Lung microvascular endothelial cell (primary cell): ENCODE measurements around the gene HLTF. TPM values are rescaled to one million over a fixed set of nuclear protein-coding genes. Genes with fewer than 3 reads are reported as not detected.
"Not testable (repeated sequence)": the region's sequence is repeated elsewhere in the genome, so short reads cannot be mapped to it uniquely, and the experiment has no call there.

Experiments
- DNase-seq, 2 donors: peaks; one replicate each; pipeline versions ENCODE4 v3.0.0 to v3.0.0-alpha.2; 2010; ENCODE audit warnings: low read depth in 2 of 2
- total RNA-seq: library from RNA; depleted of rRNA; stranded (reverse); fragments of >200 nt; gene quantifications from 2 replicates; pipeline ENCODE4 v1.2.1, GENCODE V29; 2014

HLTF gene, protein sequence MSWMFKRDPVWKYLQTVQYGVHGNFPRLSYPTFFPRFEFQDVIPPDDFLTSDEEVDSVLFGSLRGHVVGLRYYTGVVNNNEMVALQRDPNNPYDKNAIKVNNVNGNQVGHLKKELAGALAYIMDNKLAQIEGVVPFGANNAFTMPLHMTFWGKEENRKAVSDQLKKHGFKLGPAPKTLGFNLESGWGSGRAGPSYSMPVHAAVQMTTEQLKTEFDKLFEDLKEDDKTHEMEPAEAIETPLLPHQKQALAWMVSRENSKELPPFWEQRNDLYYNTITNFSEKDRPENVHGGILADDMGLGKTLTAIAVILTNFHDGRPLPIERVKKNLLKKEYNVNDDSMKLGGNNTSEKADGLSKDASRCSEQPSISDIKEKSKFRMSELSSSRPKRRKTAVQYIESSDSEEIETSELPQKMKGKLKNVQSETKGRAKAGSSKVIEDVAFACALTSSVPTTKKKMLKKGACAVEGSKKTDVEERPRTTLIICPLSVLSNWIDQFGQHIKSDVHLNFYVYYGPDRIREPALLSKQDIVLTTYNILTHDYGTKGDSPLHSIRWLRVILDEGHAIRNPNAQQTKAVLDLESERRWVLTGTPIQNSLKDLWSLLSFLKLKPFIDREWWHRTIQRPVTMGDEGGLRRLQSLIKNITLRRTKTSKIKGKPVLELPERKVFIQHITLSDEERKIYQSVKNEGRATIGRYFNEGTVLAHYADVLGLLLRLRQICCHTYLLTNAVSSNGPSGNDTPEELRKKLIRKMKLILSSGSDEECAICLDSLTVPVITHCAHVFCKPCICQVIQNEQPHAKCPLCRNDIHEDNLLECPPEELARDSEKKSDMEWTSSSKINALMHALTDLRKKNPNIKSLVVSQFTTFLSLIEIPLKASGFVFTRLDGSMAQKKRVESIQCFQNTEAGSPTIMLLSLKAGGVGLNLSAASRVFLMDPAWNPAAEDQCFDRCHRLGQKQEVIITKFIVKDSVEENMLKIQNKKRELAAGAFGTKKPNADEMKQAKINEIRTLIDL
- total RNA-seq = 12.6 and 16.5 TPM in 2 replicates

DNA sequence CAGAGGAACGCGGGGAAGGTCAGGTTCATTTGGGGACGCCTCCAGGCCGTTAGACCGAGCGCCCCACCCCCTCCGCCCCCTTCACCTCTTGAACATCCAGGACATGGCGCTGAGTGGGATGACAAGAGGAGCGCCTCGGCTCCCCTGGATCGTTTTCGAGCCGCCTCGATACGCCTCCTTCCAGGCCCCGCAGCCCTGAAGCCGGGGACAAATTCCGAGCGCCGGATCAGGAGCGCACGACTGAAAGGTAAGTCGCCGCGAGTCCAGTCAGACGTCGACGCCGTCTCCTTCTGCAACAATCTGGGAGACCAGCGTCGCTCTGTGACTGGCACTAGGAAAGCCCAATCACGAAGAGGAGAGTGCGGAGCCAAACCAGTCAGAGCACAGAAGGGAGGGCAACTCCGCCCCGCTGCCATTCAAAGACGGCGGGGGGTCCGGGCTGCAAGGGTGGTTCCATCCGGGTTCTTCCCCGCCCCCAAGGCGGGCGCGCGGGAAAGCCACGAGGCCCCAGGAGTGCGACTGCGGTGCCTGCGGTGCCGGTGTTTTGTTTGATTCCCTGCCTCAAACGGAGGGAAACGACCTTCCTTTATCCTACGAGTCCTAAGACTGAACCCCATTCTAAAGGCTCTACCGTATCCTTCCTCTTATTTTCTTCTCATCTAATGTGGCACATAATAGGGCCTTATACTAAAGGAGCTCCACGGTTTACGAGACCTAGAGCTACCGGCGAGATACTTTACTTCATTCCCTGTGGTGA, at the start of gene HLTF:
HLTF (minus strand) TSS at position 302 of the 757 bp plus-strand sequence; CDS start at position 105, 197 bp downstream.
- DNase-seq = peak; percentile 97 to 98

DNA sequence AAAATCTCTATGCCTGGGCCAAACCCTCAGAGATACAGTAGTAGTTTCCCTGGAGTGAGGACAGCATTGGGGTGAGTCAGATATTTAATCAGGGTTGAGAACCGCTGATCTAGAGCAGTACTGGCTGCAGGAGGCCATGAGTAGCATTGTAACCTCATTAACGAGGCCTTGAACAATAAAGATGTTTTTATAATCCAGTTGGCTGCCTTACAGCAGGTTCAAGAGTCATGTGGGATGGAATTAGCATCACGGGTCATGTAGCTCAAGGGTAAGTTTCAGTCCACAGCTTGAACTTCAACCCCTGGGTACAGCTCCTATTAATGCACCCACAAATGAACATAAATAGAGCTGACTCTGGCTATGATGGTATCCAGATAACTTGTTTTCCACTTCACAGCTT, 48.2 kb upstream of the HLTF start:
- DNase-seq = no peak

GRCh38 chr3:149131589-149131988, 45.3 kb upstream of the HLTF start:
- DNase-seq = peak in 1 of 2 donors; percentile 3

DNA sequence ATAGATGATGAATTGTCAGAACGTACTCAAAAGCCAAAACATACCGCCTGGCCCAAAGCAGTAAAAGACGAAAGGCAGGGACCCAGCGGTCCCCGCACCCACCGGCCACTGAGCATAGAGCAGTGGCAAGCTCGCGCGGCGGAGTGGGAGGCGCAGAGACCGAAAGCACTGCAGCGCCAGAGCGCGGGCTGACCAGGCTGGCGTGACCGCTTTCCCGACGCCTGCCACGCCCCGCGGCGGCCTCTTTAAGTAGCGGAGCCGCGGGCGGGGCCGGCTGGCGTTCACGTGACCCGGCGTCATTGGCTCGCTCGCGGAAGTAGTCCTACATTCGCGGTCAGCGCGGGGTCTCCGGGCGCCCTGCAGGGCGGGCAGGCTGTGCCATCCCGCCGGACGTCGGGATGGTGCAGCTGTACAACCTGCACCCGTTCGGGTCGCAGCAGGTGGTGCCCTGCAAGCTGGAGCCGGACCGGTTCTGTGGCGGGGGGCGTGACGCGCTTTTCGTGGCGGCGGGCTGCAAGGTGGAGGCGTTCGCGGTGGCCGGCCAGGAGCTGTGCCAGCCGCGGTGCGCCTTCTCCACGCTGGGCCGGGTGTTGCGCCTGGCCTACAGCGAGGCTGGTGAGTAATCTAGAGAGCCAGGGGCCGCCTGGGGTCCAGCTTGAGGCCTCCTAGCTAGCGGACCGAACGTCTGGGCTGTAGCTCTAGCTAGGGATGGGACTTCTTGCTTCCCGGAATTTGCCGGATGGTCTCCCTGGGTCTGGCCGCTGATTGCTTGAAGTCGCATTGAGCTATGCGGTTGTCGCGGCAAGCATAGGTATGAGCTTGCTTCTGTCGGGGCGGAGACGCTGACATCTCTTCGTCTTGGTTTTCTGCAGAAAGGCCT, 43.2 kb upstream of the HLTF start, which contains the start of gene HPS3:
HPS3 (plus strand) TSS at position 313 of the 880 bp plus-strand sequence; CDS start at position 399, 86 bp downstream.
- peak; percentile 92 to 93 for DNase-seq

GRCh38 chr3:149128821-149129220, 42.5 kb upstream of the HLTF start:
- peak; percentile 6 to 14 for DNase-seq

GRCh38 chr3:149122721-149123578, 36.6 kb upstream of the HLTF start:
- peak in 1 of 2 donors; percentile 23 for DNase-seq

DNA sequence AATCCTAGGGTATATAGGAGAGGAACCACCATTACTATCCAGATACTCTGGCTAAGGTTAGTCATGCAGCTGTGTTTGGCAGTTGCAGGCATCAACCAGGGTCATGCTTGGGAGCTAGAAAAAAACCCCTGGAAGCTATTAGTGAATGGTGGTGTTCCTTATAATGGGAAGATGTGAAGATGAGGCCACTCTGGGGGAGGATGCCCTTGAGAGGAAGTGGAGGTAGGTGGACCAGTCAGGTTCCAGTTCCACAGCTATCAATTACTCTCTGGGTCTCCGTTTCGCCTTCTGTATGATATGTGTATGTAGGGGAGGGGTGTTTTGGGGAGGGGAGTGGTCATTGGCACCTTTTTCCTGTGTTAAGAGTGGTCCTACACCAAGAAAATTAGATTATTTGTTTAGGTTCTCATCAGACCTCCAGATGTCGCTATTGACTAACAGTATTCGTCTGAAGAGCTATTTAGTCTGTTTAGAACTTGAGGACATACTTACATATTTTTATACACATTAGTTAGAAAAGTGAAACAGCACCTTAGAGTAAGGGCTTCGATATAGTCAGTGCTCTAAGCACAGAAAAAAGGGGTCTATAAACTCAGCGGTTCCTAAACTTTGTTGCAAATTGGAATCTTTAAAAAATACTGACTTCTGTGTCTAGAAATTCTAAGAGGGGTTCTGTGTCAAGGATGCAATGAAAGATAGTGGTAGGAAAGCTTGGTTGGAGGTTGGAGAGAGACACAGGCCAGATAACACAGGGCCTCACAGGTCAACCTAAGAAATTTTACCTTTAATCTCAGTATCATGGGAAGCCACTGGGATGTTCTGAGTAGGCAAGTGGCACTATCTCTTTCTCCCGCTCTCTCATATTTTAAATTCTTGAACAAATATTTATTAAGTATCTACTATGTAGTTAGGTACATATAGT, 34.0 kb upstream of the HLTF start:
- DNase-seq = peak; percentile 80 to 83

- no peak for DNase-seq
Observed at GRCh38 chr3:149119466-149119865, 33.1 kb upstream of the HLTF start.

GRCh38 chr3:149118724-149119123, 32.4 kb upstream of the HLTF start:
- no peak for DNase-seq

GRCh38 chr3:149115114-149115513, 28.8 kb upstream of the HLTF start:
- no peak for DNase-seq

- no peak for DNase-seq
Observed at GRCh38 chr3:149114458-149114857, 28.1 kb upstream of the HLTF start.

DNA sequence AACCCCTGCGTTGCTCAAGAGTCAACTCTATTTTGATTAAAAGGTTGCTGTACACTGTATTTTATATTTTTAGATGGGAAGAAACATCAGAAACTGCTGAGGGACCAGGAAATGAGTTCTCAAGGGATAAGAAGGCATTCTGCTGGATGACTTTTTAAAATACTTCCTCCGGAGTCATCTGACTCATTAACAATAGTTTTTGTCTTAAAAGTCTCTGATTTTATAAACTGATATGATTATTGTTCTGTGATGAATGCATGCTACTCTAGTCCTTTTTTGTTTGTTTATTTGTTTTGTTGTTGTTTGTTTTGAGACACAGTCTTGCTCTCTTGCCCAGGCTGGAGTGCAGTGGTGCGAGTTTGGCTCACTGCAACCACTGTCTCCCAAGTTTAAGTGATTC, 18.2 kb upstream of the HLTF start:
- peak in 1 of 2 donors; percentile 36 for DNase-seq

- DNase-seq = no peak
Observed at GRCh38 chr3:149101641-149102040, 15.3 kb upstream of the HLTF start.

GRCh38 chr3:149101154-149101553, 14.8 kb upstream of the HLTF start:
- no peak for DNase-seq

DNA sequence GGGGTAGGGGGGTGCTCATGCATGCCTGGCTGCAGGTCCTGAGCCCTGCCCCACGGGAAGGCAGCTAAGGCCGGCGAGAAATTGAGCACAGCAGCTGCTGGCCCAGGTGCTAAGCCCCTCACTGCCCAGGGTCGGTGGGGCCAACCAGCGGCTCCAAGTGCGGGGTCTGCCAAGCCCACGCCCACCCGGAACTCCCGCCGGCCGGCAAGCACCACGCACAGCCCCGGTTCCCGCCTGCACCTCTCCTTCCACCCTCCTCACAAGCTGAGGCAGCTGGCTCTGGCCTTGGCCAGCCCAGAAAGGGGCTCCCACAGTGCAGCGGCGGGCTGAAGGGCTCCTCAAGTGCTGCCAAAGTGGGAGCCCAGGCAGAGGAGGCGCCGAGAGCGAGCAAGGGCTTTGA, 11.7 kb upstream of the HLTF start:
- not testable (repeated sequence) for DNase-seq

DNA sequence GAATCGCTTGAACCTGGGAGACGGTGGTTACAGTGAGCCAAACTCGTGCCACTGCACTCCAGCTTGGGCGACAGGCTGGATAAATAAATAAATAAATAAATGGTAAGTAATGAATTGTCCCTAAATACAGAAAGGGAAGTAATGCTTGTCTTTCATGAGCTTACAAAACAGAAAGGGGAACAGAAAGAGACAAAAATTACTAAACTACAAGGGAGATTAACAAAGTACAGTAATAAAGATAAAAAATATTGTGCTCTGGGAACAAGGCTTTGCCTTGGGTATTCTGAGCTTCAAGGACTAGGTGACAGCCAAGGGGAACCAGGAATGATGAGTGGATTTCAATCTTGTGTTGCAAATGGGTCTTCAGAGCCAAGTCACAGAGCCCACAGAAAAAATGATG, 9.2 kb upstream of the HLTF start:
- no peak for DNase-seq

- DNase-seq = no peak
Observed at GRCh38 chr3:149091983-149092382, 5.7 kb upstream of the HLTF start.

GRCh38 chr3:149090907-149091306, 4.6 kb upstream of the HLTF start:
- DNase-seq = no peak
